ENCODE measurements around the gene ANKRD62.
"Not testable (repeated sequence)": the region's sequence is repeated elsewhere in the genome, so short reads cannot be mapped to it uniquely, and the experiment has no call there.

ANKRD62 gene

DNA sequence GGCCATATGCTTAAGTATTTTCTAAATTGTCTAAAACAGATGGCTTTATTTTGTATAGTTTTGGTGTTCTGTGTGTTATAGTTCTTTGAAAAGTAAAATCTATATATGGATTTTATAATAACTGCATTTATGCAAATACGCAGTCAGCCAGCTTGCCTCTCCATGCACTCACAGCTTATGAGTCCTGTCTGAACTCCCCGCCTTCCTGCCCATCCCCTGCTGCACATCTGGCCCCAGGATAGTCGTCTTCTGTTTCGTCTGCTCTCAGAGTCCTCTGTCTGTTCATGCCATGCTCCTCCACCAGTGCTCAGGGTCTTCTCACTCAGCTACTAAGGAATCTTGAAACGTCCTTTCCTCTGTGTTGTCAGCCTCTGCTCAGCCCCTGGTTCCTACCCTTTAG, 28.2 kb upstream of the ANKRD62 start:
- no peak overlapping the region for H3K4me3 ChIP-seq (replicated peaks; ENCODE audit: low read depth, low read length)
- TF ChIP-seq, protein P1, sequence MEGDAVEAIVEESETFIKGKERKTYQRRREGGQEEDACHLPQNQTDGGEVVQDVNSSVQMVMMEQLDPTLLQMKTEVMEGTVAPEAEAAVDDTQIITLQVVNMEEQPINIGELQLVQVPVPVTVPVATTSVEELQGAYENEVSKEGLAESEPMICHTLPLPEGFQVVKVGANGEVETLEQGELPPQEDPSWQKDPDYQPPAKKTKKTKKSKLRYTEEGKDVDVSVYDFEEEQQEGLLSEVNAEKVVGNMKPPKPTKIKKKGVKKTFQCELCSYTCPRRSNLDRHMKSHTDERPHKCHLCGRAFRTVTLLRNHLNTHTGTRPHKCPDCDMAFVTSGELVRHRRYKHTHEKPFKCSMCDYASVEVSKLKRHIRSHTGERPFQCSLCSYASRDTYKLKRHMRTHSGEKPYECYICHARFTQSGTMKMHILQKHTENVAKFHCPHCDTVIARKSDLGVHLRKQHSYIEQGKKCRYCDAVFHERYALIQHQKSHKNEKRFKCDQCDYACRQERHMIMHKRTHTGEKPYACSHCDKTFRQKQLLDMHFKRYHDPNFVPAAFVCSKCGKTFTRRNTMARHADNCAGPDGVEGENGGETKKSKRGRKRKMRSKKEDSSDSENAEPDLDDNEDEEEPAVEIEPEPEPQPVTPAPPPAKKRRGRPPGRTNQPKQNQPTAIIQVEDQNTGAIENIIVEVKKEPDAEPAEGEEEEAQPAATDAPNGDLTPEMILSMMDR (IDR thresholded peaks at IDR 0.05; ENCODE audit: low read depth, low read length, missing control alignments), result no peak
- DNase-seq (ENCODE audit: extremely low read depth, low read depth), result no peak

DNA sequence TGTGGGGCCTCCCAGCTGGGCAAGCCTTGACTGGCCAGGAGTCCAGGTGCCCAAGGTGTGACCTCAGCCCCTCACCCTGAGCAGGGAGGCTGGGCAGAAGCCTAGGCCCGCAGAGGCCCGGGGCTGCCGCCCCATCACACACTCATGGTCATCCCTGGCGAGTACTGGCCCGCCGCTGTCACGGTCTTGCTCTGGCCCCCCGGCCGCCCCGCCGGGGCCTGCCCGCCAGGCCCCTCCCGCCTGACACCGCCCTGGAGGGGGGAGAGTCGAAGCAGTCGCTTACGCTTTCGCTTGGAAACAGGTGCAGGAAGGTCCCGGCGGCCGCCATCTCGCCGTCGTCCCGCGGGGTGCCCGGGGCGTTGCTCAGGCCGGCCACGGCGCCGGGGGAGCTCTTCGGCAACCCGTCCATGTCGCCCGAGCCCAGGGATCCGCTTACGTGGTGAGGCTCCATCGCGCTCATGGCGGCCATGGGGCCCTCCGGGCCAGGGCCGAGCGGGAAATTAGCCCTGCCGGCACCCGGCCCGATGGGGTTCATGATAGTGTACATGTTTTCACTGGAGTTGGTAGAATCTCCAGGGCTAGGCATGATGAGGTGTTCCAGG, 26.6 kb upstream of the ANKRD62 start:
- no peak for DNase-seq (ENCODE audit: extremely low read depth, low read depth)
- H3K4me3 ChIP-seq (replicated peaks; ENCODE audit: low read depth, low read length), result no peak overlapping the region
- TF ChIP-seq, protein P1 (IDR thresholded peaks at IDR 0.05; ENCODE audit: low read depth, low read length, missing control alignments), result no peak

DNA sequence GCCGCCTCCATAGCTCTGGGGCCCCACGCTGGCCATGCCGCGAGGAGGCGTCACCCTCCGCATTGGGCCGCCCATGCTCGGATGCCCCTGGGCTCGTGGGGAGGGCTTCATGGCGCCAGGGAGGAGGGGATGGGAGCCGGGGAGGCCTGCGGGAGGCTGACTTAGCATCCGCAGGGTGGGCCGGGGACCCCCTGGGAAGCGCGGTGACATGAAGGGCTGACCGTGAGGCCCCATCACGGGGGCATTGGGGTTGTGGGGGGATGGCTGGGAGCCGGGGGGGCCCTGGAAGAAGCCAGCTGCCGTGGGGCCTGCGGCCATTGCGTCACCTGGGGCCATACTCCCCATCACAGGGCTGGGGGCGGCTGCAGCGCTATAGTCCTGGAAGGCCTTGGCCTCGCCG, 26.0 kb upstream of the ANKRD62 start:
- TF ChIP-seq, protein P1 (IDR thresholded peaks at IDR 0.05; ENCODE audit: low read depth, low read length, missing control alignments), result no peak
- H3K4me3 ChIP-seq (replicated peaks; ENCODE audit: low read depth, low read length), result no peak overlapping the region
- no peak for DNase-seq (ENCODE audit: extremely low read depth, low read depth)

DNA sequence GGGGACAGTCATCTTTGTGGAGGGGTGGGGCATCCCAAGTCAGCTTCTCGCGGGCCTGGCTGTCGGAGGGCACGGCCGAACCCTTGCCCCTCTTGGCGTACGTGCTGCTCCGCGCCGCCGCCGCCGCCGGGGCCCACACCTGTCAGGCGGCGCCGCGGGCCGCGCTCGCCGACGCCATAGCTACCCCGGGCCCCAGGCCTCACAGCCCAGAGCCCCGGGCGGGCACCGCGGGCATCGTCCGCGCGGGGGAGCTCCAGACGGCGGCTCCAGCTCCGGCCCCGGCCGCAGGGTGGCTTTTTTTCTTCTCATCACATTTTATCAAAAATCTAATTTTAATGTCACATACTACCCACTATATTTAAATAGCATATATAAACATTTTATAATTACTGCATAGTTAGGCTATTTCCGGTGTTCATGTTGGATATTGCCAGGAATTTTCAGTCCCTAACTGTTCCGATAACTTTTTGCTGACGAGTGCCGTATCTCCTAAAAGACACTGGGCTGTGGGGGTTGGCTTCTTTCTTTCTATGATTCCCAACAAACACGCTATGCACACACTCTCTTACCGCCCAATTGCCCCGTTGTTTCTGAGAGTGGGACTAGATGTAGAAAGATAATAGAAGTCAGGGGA, 25.2 kb upstream of the ANKRD62 start:
- not testable (repeated sequence) for H3K4me3 ChIP-seq (replicated peaks; ENCODE audit: low read depth, low read length); DNase-seq (ENCODE audit: extremely low read depth, low read depth)

DNA sequence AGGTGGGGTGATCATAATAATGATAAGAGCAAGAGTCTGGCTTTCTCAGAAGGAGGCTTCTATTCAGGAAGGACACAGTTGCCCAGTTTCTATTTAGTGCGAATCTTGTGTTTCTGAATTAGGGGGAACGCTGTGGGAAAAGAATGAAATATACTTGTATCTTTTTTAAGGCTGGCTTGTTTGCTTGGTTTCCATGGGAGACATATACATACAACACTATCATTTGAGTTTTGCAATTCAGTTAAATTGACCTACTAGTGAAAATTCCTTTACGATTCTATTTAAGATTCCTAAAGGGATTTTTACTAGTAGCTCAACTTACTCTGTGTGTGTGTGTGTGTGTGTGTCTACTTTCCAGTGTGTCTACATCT, 24.7 kb upstream of the ANKRD62 start:
- DNase-seq (ENCODE audit: extremely low read depth, low read depth), result no peak
- TF ChIP-seq, protein P1 (IDR thresholded peaks at IDR 0.05; ENCODE audit: low read depth, low read length, missing control alignments), result no peak
- H3K4me3 ChIP-seq (replicated peaks; ENCODE audit: low read depth, low read length), result no peak overlapping the region

- DNase-seq (ENCODE audit: extremely low read depth, low read depth); H3K4me3 ChIP-seq (replicated peaks; ENCODE audit: low read depth, low read length): not testable (repeated sequence)
These were observed 22.6 kb upstream of the ANKRD62 start for GRCh38 chr18:12071066-12071465.

- H3K4me3 ChIP-seq (replicated peaks; ENCODE audit: low read depth, low read length), result no peak overlapping the region
These were observed 20.6 kb upstream of the ANKRD62 start for GRCh38 chr18:12072996-12073395.

More at GRCh38 chr18:12072996-12073395, 20.6 kb upstream of the ANKRD62 start:
- TF ChIP-seq, protein P1 (IDR thresholded peaks at IDR 0.05; ENCODE audit: low read depth, low read length, missing control alignments), result no peak
- DNase-seq (ENCODE audit: extremely low read depth, low read depth), result no peak
